NT2/D1 (cell line): ENCODE measurements around the gene C4orf50.

Experiments used
- SUZ12 ChIP-seq: IDR thresholded peaks from 2 replicates; pipeline ENCODE4 v1.6.1; 2011; ENCODE audit not compliant: insufficient read length, insufficient read depth; ENCODE audit errors: extremely low read depth
- YY1 ChIP-seq: IDR thresholded peaks from 2 replicates; pipeline ENCODE4 v1.6.1; 2011; ENCODE audit not compliant: insufficient read length, insufficient read depth
- ZNF274 ChIP-seq: IDR thresholded peaks from 2 replicates; pipeline ENCODE4 v1.6.1; 2011; ENCODE audit warnings: mild to moderate bottlenecking, low read depth, low read length

- TF ChIP-seq ZNF274: no peak
- TF ChIP-seq YY1: no peak
- TF ChIP-seq SUZ12: no peak
These were observed 15.2 kb upstream of the C4orf50 start for GRCh38 chr4:6033381-6033780.
